ENCODE data around the gene CENPS.
A peak's percentile ranks its signal among the peaks of the same experiment; 100 is the strongest.

The CENPS gene

DNA sequence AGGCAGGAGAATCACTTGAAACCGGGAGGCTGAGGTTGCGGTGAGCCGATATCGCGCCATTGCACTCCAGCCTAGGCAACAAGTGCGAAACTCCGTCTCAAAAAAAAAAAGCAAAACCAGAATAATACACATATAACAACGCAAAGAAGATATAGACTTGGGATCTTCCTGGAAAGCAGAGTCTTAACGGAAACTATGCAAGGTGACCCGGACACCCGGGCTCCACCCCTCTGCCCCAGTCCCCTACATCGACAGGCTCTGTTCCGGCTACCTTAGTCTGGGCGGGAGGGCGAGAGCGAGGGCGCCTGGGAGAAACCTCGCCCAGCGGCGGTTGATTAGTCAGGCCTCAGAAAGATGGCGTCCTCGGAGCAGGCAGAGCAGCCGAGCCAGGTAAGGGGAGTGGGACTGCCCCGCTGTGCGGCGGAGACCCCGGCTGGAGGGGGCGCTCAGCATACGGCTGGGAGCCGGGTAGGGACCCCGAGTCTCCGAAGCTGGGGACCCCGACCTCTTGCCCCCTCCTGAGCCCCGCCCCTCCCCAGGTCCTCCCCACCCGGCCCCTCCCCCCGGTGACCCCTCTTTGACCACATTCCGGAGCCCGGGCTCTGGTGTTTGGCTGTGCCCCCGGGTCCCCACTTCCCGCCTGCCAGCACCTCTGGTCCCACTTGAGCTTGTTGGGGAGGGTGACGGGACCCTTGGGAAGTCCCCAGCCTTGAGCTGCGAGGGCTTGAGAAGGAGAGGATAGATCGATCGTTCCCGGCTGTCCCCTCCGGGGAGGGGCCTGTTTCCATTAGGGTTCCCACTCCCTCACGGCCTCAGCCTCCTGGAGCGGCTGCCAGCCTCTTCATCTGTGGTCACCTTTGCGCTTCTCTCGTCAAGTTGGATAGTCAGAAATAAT is 44.6 kb downstream of the CENPS start, which contains the start of gene PEX14:
Gene PEX14 (plus strand): TSS at position 338 of the 895 bp plus-strand sequence. CDS start 17 bp downstream, at position 355.
- CTCF ChIA-PET: interaction anchor here (0.8 to 0.9 kb wide), 2 partner anchors 19 to 20 kb away, joined by 3 to 4 read pairs; no protein-coding TSS in a partner anchor
- peaks cover 52% of the 10 kb centered on the region for H3K4me1 Mint-ChIP-seq
- peak within 1 kb of the TSS; percentile 92 for H3K4me3 Mint-ChIP-seq
- no peaks in the 10 kb centered on the region for H3K27me3 Mint-ChIP-seq
- H3K9me3 Mint-ChIP-seq: no peaks in the 10 kb centered on the region
- H3K36me3 Mint-ChIP-seq: peaks cover 3% of the 10 kb centered on the region
- peak; percentile 93 for DNase-seq
- peak within 1 kb of the TSS; percentile 82 for H3K27ac Mint-ChIP-seq

DNA sequence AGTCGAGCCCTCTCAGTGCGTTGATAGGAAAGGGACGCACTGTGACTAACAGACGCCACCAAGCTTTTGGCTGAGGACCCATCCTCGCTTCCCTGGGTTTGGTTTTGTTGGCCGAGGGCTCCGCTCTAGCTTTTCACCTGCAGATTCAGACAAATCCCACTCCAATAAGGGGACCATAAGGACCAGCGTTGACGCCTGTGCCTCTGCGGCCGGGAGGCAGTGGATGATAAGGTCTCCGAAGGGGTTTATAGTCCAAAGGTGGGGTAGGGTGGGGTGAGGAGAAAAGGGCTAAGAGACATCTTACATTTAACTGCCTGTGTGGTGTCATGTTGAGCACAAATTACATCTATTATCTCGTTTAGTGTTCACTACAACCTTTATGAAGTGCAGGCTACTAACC is 45.3 kb downstream of the CENPS start:
- peak overlapping the region; percentile 80 for H3K27ac Mint-ChIP-seq
- H3K9me3 Mint-ChIP-seq: no peaks in the 10 kb centered on the region
- peaks cover 52% of the 10 kb centered on the region for H3K4me1 Mint-ChIP-seq
- CTCF ChIA-PET: interaction anchor here (0.8 to 0.9 kb wide), 2 partner anchors 18 to 20 kb away, joined by 3 to 4 read pairs; no protein-coding TSS in a partner anchor
- H3K36me3 Mint-ChIP-seq: peaks cover 3% of the 10 kb centered on the region
- no peaks in the 10 kb centered on the region for H3K27me3 Mint-ChIP-seq
- peak overlapping the region; percentile 92 for H3K4me3 Mint-ChIP-seq
- DNase-seq: no peak

DNA sequence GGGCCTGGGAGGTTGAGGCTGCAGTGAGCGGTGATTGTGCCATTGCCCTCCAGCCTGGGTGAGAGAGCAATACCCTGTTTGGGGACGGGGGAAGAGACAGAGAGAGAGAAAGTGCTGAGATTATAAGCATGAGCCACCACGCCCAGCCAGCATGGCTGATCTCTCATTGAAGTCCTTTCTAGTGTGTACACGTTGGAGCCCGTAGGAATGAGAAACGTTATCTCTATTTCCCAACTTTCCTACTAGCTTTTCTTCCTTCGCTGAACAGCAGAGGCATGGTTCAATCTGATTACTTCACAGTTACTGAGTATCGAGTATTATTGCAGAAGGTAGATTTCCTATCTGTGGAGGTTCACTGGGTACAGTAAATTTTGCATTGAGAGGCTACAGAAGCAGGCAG is 49.1 kb downstream of the CENPS start:
- CTCF ChIA-PET: interaction anchor here (1.5 kb wide), 1 partner anchor 15 kb away, joined by 4 read pairs; no protein-coding TSS in a partner anchor
- peaks cover 3% of the 10 kb centered on the region for H3K36me3 Mint-ChIP-seq
- no peaks in the 10 kb centered on the region for H3K27me3 Mint-ChIP-seq
- DNase-seq: no peak
- H3K27ac Mint-ChIP-seq: no peak overlapping the region
- H3K9me3 Mint-ChIP-seq: no peaks in the 10 kb centered on the region
- peaks cover 24% of the 10 kb centered on the region for H3K4me1 Mint-ChIP-seq
- H3K4me3 Mint-ChIP-seq: no peak overlapping the region

DNA sequence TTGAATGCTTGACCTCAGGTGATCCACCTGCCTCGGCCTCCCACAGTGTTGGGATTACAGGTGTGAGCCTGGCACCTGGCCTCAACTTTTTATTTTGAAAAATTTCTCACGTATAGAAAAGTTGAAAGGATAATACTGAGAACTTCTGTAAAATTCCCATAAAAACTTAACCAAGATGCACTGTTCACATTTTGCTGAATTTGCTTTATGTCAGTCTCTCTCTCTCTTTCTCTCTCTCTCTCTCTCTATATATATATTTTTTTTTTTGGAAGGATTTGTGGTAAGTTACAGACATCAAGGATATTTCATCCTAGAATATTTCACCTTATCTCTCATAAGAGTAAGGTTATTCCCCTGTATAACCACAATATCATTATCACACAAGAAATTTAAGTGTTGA is 50.4 kb downstream of the CENPS start:
- CTCF ChIA-PET: interaction anchor here (1.5 kb wide), 1 partner anchor 14 kb away, joined by 4 read pairs; no protein-coding TSS in a partner anchor
- H3K4me1 Mint-ChIP-seq: peaks cover 14% of the 10 kb centered on the region
- no peak overlapping the region for H3K27ac Mint-ChIP-seq
- peaks cover 3% of the 10 kb centered on the region for H3K36me3 Mint-ChIP-seq
- no peaks in the 10 kb centered on the region for H3K9me3 Mint-ChIP-seq
- DNase-seq: no peak
- no peaks in the 10 kb centered on the region for H3K27me3 Mint-ChIP-seq
- H3K4me3 Mint-ChIP-seq: no peak overlapping the region

DNA sequence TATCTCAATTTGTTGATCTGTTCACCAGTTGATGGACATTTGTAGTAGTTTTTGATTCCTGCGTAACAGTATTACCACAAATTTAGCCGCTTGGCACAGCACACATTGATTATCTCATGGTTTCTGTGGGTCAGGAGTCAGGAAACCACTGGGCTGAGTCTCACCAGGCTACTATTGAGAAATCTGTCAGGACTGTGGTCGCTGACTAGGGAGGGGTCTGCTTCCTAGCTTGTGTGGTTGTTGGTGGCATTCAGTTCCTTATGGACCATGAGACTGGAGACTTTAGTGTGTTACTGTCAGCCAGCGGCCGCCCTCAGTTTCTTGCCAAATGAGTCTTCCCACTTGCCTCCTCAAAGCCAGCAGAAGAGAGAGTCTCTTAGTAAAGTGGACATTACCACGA is 54.3 kb downstream of the CENPS start:
- CTCF ChIA-PET: interaction anchor here (1.0 to 2.1 kb wide), 3 partner anchors 10 to 23 kb away, joined by 3 to 7 read pairs (median 4); no protein-coding TSS in a partner anchor
- H3K9me3 Mint-ChIP-seq: no peaks in the 10 kb centered on the region

DNA sequence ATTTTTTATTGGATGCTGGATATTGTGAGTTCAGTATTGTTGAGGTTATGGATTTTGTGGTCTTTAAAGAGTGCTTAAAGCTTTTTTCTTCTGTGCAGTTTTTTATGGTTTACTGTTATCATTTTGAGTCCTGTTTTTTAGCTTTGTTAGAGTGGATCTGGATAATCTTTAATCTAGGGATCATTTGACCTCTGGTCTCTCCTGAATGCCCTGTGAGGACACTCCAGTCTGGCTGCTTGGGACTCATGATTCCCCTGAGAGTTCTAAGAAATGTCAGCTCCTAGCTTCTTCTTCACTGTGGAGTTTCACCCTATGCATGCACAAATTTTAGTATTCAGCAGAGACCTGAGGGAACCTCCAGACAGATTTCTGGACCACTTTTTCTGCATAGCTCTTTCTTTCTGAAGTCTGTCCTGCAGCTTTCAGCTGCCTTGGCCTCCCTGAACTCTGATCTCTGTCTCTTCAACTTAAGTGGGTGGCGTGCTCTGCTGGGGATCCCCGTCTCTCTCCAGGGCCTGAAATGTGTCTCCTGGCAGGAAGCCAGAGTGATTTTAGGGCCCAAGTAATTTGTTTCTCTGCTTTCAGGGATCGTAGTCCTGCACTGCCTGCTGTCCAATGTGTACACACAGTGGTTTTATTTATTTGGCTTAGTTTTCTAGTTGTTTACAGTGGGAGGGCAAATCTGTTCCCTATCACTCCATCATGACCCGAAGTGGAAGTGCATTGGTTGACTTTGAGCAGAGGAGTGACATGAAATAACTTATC is 59.2 kb downstream of the CENPS start:
- DNase-seq: no peak
- H3K4me3 Mint-ChIP-seq: no peak overlapping the region
- H3K4me1 Mint-ChIP-seq: peaks cover 6% of the 10 kb centered on the region
- no peaks in the 10 kb centered on the region for H3K27me3 Mint-ChIP-seq
- CTCF ChIA-PET: interaction anchor here (1.8 to 8.2 kb wide), 2 partner anchors 59 to 279 kb away, joined by 3 to 106 read pairs; partner anchors contain the start of genes CENPS and KIF1B
- no peaks in the 10 kb centered on the region for H3K9me3 Mint-ChIP-seq
- no peak overlapping the region for H3K27ac Mint-ChIP-seq
- peaks cover 3% of the 10 kb centered on the region for H3K36me3 Mint-ChIP-seq

More for the DNA sequence above, 54.3 kb downstream of the CENPS start:
- Mint-ChIP-seq H3K36me3 (peaks cover 3% of the 10 kb centered on the region), H3K27ac (no peak overlapping the region), H3K27me3 (no peaks in the 10 kb centered on the region), H3K4me3 (no peak overlapping the region), H3K4me1 (peaks cover under 1% of the 10 kb centered on the region)
- DNase-seq: no peak

DNA sequence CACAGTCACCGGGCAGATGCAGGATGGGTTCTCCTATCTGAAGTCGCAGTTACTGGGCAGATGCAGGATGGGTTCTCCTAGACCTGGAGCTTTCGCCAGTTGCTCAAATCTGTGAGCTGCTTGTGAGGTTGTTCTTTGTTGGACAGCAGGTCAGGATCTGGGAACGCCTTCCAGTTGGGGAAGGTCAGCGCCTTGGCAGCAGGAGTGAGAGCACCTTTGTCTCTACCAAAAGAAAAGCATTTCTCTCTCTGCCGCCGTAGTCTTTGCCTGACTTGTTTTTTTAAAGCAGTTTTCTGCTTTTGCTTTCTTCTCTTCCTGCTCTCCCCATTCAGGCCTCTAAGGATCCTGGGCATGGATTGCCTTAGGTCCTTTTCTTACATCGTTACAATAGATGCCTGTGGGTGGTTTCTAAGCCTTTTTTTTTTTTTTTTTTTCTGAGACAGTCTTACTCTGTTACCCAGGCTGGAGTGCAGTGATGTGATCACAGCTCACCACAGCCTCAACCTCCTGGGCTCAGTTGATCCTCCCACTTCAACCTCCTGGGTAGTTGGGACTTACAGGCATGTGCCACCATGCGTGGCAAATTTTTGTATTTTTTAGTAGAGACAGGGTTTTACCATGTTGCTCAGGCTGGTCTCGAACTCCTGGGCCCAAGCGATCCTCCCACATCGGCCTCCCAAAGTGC is 60.2 kb downstream of the CENPS start:
- Mint-ChIP-seq H3K4me3 (no peak overlapping the region), H3K36me3 (no peaks in the 10 kb centered on the region), H3K4me1 (peaks cover 16% of the 10 kb centered on the region), H3K9me3 (no peaks in the 10 kb centered on the region), H3K27ac (no peak overlapping the region), H3K27me3 (no peaks in the 10 kb centered on the region)
- DNase-seq: no peak
- CTCF ChIA-PET: interaction anchor here (1.8 to 8.2 kb wide), 2 partner anchors 60 to 280 kb away, joined by 3 to 106 read pairs; partner anchors contain the start of genes CENPS and KIF1B
